HEK293 (cell line): ENCODE results near the gene SYNM.

Experiments
- CTCF ChIA-PET: fragments of 350-600 bp; formaldehyde crosslinking; extraction: SDS; loops from one replicate; lab custom pipeline; 2021; ENCODE audit warnings: antibody characterized with exemption; lab: Yijun Ruan, JAX
- POLR2A ChIA-PET: fragments of 300-600 bp; formaldehyde crosslinking; extraction: SDS; loops from one replicate; lab custom pipeline; 2020; ENCODE audit warnings: antibody characterized with exemption, inconsistent platforms; lab: Yijun Ruan, JAX
- H3K27ac ChIP-seq: fragments of 200-500 bp; sonication (Bioruptor generic); 2 replicates; pipeline ENCODE4 v1.5.1; 2014; ENCODE audit warnings: low read depth, low read length, control low read depth, inconsistent platforms; ENCODE audit errors: extremely low read depth
- H3K36me3 ChIP-seq, 2 experiments: fragments of 200-500 bp in 1 of 2; sonication (Bioruptor generic) in 1 of 2; 1 replicate in 1 of 2; 2 replicates in 1 of 2; pipeline ENCODE4 v1.5.1; 2014 to 2017; ENCODE audit warnings: inconsistent platforms in 2 of 2, low read length in 2 of 2; ENCODE audit not compliant: control insufficient read depth in 2 of 2, insufficient read depth in 1 of 2
- H3K4me1 ChIP-seq: fragments of 200-500 bp; sonication (Bioruptor generic); 2 replicates; pipeline ENCODE4 v1.5.1; 2014; ENCODE audit warnings: mild to moderate bottlenecking, low read length, inconsistent platforms; ENCODE audit not compliant: control insufficient read depth, insufficient read depth
- H3K4me3 ChIP-seq: 2 replicates; pipeline ENCODE4 v1.5.1; 2011; ENCODE audit warnings: low read depth, mild to moderate bottlenecking, control low read depth, low read length, moderate library complexity
- H3K9me3 ChIP-seq: fragments of 200-500 bp; sonication (Bioruptor generic); 2 replicates; pipeline ENCODE4 v1.5.1; 2014; ENCODE audit warnings: low read depth, low read length, inconsistent platforms; ENCODE audit not compliant: control insufficient read depth, insufficient read depth
- ATF2 ChIP-seq: fragments of 450-650 bp; formaldehyde crosslinking; IDR thresholded peaks from 2 replicates; pipeline ENCODE4 v1.5.1; 2016; ENCODE audit warnings: missing biosample characterization, missing genetic modification characterization, low read depth
- EGR2 ChIP-seq: fragments of 450-650 bp; formaldehyde crosslinking; IDR thresholded peaks from 2 replicates; pipeline ENCODE4 v1.5.1; 2016; ENCODE audit warnings: low read depth, missing biosample characterization, missing genetic modification characterization
- FEZF1 ChIP-seq: fragments of 450-650 bp; formaldehyde crosslinking; IDR thresholded peaks from 2 replicates; pipeline ENCODE4 v1.5.1; 2016; ENCODE audit warnings: missing biosample characterization, missing genetic modification characterization
- GFI1B ChIP-seq: fragments of 450-650 bp; formaldehyde crosslinking; IDR thresholded peaks from 2 replicates; pipeline ENCODE4 v1.5.1; 2016; ENCODE audit warnings: missing biosample characterization, missing genetic modification characterization
- KLF16 ChIP-seq: fragments of 450-650 bp; formaldehyde crosslinking; IDR thresholded peaks from 2 replicates; pipeline ENCODE4 v1.5.1; 2017; ENCODE audit warnings: missing biosample characterization, missing genetic modification characterization
- KLF17 ChIP-seq: fragments of 450-650 bp; formaldehyde crosslinking; IDR thresholded peaks from 2 replicates; pipeline ENCODE4 v1.5.1; 2016; ENCODE audit warnings: missing biosample characterization, missing genetic modification characterization
- REST ChIP-seq: fragments of 450-650 bp; formaldehyde crosslinking; IDR thresholded peaks from 2 replicates; pipeline ENCODE4 v1.5.1; 2016; ENCODE audit warnings: missing biosample characterization, missing genetic modification characterization
- SALL2 ChIP-seq: fragments of 450-650 bp; formaldehyde crosslinking; IDR thresholded peaks from 2 replicates; pipeline ENCODE4 v1.5.0; 2017; ENCODE audit warnings: missing biosample characterization, mild to moderate bottlenecking, missing genetic modification characterization, borderline replicate concordance
- ZEB2 ChIP-seq: fragments of 450-650 bp; formaldehyde crosslinking; IDR thresholded peaks from 2 replicates; pipeline ENCODE4 v1.5.1; 2016; ENCODE audit warnings: missing biosample characterization, missing genetic modification characterization
- ZNF10 ChIP-seq: fragments of 450-650 bp; formaldehyde crosslinking; IDR thresholded peaks from 2 replicates; pipeline ENCODE4 v1.5.1; 2017; ENCODE audit warnings: missing biosample characterization, missing genetic modification characterization
- ZNF140 ChIP-seq: fragments of 450-650 bp; formaldehyde crosslinking; IDR thresholded peaks from 2 replicates; pipeline ENCODE4 v1.5.1; 2016; ENCODE audit warnings: missing biosample characterization, missing genetic modification characterization
- ZNF157 ChIP-seq: fragments of 450-650 bp; formaldehyde crosslinking; IDR thresholded peaks from 2 replicates; pipeline ENCODE4 v1.5.1; 2016; ENCODE audit warnings: missing biosample characterization, missing genetic modification characterization
- ZNF248 ChIP-seq: fragments of 450-650 bp; formaldehyde crosslinking; IDR thresholded peaks from 2 replicates; pipeline ENCODE4 v1.5.1; 2017; ENCODE audit warnings: missing biosample characterization, missing genetic modification characterization
- ZNF335 ChIP-seq: fragments of 450-650 bp; formaldehyde crosslinking; conservative IDR thresholded peaks from 2 replicates; pipeline ENCODE4 v1.5.1; 2016; ENCODE audit warnings: missing biosample characterization, missing genetic modification characterization
- ZNF366 ChIP-seq: fragments of 450-650 bp; formaldehyde crosslinking; conservative IDR thresholded peaks from 2 replicates; pipeline ENCODE4 v1.5.1; 2016; ENCODE audit warnings: missing biosample characterization, missing genetic modification characterization
- ZNF48 ChIP-seq: fragments of 450-650 bp; formaldehyde crosslinking; IDR thresholded peaks from 2 replicates; pipeline ENCODE4 v1.5.1; 2016; ENCODE audit warnings: missing biosample characterization, missing genetic modification characterization
- ZNF514 ChIP-seq: fragments of 450-650 bp; formaldehyde crosslinking; IDR thresholded peaks from 2 replicates; pipeline ENCODE4 v1.5.1; 2016; ENCODE audit warnings: missing biosample characterization, missing genetic modification characterization
- ZNF529 ChIP-seq: fragments of 450-650 bp; formaldehyde crosslinking; IDR thresholded peaks from 2 replicates; pipeline ENCODE4 v1.5.1; 2017; ENCODE audit warnings: missing genetic modification characterization, missing biosample characterization; ENCODE audit not compliant: insufficient replicate concordance
- ZNF571 ChIP-seq: fragments of 450-650 bp; formaldehyde crosslinking; IDR thresholded peaks from 2 replicates; pipeline ENCODE4 v1.5.0; 2017; ENCODE audit warnings: missing biosample characterization, missing genetic modification characterization
- ZNF624 ChIP-seq: fragments of 450-650 bp; formaldehyde crosslinking; IDR thresholded peaks from 2 replicates; pipeline ENCODE4 v1.5.1; 2017; ENCODE audit warnings: missing biosample characterization, missing genetic modification characterization
- ZNF626 ChIP-seq: fragments of 450-650 bp; sonication (Bioruptor Pico); formaldehyde crosslinking; IDR thresholded peaks from 2 replicates; pipeline ENCODE4 v1.5.1; 2018; ENCODE audit warnings: missing biosample characterization, missing genetic modification characterization, inconsistent platforms
- ZNF658 ChIP-seq: fragments of 450-650 bp; formaldehyde crosslinking; IDR thresholded peaks from 2 replicates; pipeline ENCODE4; 2016; ENCODE audit warnings: missing biosample characterization, missing genetic modification characterization
- ZNF692 ChIP-seq: fragments of 450-650 bp; formaldehyde crosslinking; IDR thresholded peaks from 2 replicates; pipeline ENCODE4 v1.5.1; 2016; ENCODE audit warnings: missing biosample characterization, missing genetic modification characterization
- ZSCAN4 ChIP-seq: fragments of 450-650 bp; formaldehyde crosslinking; IDR thresholded peaks from 2 replicates; pipeline ENCODE4 v1.5.1; 2017; ENCODE audit warnings: missing biosample characterization, missing genetic modification characterization

Gene SYNM

GRCh38 chr15:99098991-99099390, 5.9 kb upstream of the SYNM start:
- H3K9me3 ChIP-seq: no peaks in the 10 kb centered on the region
- ChIA-PET POLR2A (interaction anchor here (0.9 kb wide), 1 partner anchor 114 kb away, joined by 7 read pairs; no protein-coding TSS in a partner anchor), CTCF (interaction anchor here (0.5 to 6.2 kb wide), 9 partner anchors 12 to 439 kb away, joined by 3 to 118 read pairs (median 3); no protein-coding TSS in a partner anchor)
- no peak overlapping the region for H3K27ac ChIP-seq
- no peak overlapping the region for H3K4me3 ChIP-seq
- H3K36me3 ChIP-seq: no peaks in the 10 kb centered on the region
- H3K4me1 ChIP-seq: no peaks in the 10 kb centered on the region; the same call in 1 of the 2 replicates
- TF ChIP-seq REST (tag by site-specific recombination): no peak
- no peak for TF ChIP-seq ZNF529 (tag by site-specific recombination)
- no peak for TF ChIP-seq ZNF48 (tag by site-specific recombination)
- no peak for TF ChIP-seq FEZF1 (tag by site-specific recombination)
- TF ChIP-seq ZNF658 (tag by site-specific recombination): no peak
- TF ChIP-seq KLF16: no peak
- no peak for TF ChIP-seq ZNF624
- no peak for TF ChIP-seq ZNF335
- no peak for TF ChIP-seq ZNF692 (tag by site-specific recombination)
- TF ChIP-seq ZNF366 (tag by site-specific recombination): no peak
- no peak for TF ChIP-seq EGR2 (tag by site-specific recombination)
- TF ChIP-seq ZNF571 (tag by site-specific recombination): no peak
- TF ChIP-seq ZEB2: no peak
- TF ChIP-seq ZSCAN4 (tag by site-specific recombination): no peak
- TF ChIP-seq, all 188 proteins: peak for 0

GRCh38 chr15:99099661-99100060, 5.2 kb upstream of the SYNM start:
- H3K4me3 ChIP-seq: no peak overlapping the region
- no peak for TF ChIP-seq ZNF10 (tag by site-specific recombination)
- no peak for TF ChIP-seq ZNF157 (tag by site-specific recombination)
- no peak for TF ChIP-seq KLF17 (tag by site-specific recombination)
- TF ChIP-seq ATF2 (tag by site-specific recombination): no peak
- TF ChIP-seq ZNF626 (tag by site-specific recombination): no peak
- TF ChIP-seq ZNF248 (tag by site-specific recombination): no peak
- no peak for TF ChIP-seq ZNF366 (tag by site-specific recombination)
- no peak for TF ChIP-seq GFI1B (tag by site-specific recombination)
- TF ChIP-seq SALL2: no peak
- TF ChIP-seq ZNF140 (tag by site-specific recombination): no peak
- TF ChIP-seq ZNF514: no peak
- ChIA-PET CTCF (interaction anchor here (0.6 to 6.2 kb wide), 18 partner anchors 12 to 645 kb away, joined by 3 to 118 read pairs (median 4); no protein-coding TSS in a partner anchor), POLR2A (no interaction called here)
- H3K36me3 ChIP-seq: no peaks in the 10 kb centered on the region
- H3K4me1 ChIP-seq: no peaks in the 10 kb centered on the region; the same call in 1 of the 2 replicates
- no peaks in the 10 kb centered on the region for H3K9me3 ChIP-seq
- no peak overlapping the region for H3K27ac ChIP-seq
